GM18951 (cell line): ENCODE measurements around the gene FAM83C.
"Not testable (repeated sequence)": the region's sequence is repeated elsewhere in the genome, so short reads cannot be mapped to it uniquely, and the experiment has no call there.

Source experiments
- POLR2A ChIP-seq: IDR thresholded peaks from 4 replicates; pipeline ENCODE4 v1.6.1; 2011; ENCODE audit warnings: mild to moderate bottlenecking; ENCODE audit not compliant: insufficient read length, insufficient read depth; ENCODE audit errors: extremely low read depth
- in situ Hi-C: fragments of 300-500 bp; cut with MboI; formaldehyde crosslinking; loops from one replicate; pipeline ENCODE4 v1.12.0; 2022; ENCODE audit warnings: low sequenced_read_pairs, mixed read lengths, inconsistent platforms; ENCODE audit not compliant: unreplicated experiment

The FAM83C gene

GRCh38 chr20:35271073-35271882, 20.9 kb downstream of the FAM83C start:
- in situ Hi-C loops = no loop called here
- no peak for TF ChIP-seq POLR2A

DNA sequence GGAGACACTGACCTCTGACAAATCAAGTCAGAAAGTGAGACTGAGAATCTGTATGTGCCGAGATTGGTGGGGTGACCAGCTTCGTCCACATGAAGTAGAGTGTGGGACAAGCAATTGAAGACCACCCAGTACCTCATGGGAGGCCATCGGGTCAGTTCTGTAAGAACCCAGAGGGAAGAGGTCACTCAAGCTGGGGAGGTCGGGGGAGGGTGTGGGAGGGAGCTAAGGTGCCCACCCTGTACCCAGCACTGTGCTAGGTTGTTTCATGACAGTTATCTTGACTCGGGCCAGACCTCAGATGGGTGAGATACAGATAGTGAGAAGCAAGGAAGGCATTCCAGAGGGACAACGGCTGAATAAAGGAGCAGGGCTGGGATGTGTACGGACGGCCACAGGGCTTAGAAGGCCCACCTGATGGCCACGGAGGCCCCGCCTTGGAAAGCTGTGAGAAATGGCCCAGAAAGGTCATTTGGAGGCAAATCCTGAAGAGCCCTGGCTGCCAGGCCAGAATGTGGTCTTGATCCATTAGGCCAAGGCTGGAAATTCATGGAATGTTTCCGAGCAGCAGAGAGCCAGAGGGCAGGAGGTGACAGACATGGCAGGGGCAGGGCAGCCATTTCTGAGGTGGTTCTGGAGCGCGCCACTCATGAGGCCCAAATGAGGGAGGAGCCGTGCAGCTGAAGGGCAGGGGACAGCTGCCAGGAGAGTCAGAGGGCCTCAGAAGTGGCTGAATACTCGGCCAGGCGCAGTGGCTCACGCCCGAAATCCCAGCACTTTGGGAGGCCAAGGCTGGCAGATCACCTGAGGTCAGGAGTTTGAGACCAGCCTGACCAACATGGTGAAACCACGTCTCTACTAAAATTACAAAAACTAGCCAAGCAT, 22.0 kb downstream of the FAM83C start:
- TF ChIP-seq POLR2A = no peak
- in situ Hi-C loops = no loop called here

GRCh38 chr20:35269055-35269781, 23.0 kb downstream of the FAM83C start:
- in situ Hi-C loops = no loop called here
- TF ChIP-seq POLR2A = no peak

DNA sequence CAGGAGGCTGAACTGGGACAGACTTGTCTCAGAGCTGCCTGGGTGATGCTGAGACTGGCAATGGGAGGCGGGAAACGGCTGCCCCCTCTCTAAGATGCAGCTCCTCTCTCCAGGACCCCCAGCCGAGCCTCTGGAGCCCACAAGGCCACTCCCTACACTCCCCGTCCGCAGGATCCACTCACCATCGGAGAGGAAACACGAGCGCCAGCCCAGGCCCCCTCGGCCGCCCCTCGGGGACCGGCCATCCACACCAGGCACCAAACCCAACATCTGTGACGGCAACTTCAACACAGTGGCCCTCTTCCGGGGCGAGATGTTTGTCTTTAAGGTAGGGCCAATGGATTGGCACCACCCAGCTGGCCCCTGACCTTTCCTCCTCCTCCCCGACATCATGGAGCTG, 25.1 kb downstream of the FAM83C start:
- no peak for TF ChIP-seq POLR2A
- in situ Hi-C loops = no loop called here

DNA sequence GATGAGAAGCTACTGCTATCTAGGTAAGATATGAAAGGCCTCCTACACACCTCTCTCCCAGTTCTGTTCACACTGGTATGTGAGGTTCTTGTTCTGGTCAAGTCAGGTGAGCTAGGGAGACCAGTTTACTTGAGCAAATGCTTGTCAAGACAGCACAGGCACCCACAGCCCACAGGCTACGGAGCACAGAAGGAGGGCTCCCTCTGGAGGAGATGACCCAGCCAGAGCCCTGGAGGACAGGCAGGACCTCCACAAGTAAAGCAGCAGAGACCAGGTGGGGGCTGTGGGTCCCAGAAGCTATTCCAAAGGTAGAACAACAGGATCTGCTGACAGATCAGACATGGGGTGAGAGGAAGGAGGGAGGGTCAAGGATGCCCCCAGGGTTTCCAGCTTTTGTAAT, 27.5 kb downstream of the FAM83C start:
- in situ Hi-C loops = no loop called here
- TF ChIP-seq POLR2A = no peak

- TF ChIP-seq POLR2A = no peak
- in situ Hi-C loops = no loop called here
Measured at GRCh38 chr20:35263532-35264341, 28.5 kb downstream of the FAM83C start.

DNA sequence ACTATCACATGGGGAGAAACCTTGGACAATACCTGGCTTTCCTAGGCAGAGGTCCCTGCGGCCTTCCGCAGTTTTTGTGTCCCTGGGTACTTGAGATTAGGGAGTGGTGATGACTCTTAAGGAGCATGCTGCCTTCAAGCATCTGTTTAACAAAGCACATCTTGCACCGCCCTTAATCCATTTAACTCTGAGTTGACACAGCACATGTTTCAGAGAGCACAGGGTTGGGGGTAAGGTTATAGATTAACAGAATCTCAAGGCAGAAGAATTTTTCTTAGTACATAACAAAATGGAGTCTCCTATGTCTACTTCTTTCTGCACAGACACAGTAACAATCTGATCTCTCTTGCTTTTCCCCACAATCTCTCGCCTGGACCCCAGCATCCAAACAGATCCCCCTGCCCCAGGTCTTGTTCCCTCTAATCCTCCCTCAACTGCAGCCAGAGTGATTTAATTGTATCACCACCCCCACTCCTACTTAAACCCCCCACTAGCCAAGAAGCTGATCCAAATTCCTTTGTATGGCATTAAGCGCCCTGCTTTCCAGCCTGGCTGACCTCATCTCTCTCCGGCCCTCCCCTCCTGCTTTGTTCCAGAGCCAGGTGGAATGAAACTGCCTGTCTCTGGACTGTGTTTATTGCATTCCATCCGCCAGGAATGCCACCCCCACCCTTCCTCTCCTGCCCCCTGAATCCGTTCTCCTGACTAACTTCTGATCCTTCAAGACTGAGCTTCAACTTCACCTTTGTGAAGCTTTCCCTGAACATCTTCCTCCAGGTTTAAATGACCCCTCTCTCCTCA, 29.3 kb downstream of the FAM83C start:
- in situ Hi-C loops = not testable (repeated sequence)

- in situ Hi-C loops = not testable (repeated sequence)
Measured at GRCh38 chr20:35262321-35262720, 29.9 kb downstream of the FAM83C start.

GRCh38 chr20:35260426-35260825, 31.8 kb downstream of the FAM83C start:
- in situ Hi-C loops = no loop called here

DNA sequence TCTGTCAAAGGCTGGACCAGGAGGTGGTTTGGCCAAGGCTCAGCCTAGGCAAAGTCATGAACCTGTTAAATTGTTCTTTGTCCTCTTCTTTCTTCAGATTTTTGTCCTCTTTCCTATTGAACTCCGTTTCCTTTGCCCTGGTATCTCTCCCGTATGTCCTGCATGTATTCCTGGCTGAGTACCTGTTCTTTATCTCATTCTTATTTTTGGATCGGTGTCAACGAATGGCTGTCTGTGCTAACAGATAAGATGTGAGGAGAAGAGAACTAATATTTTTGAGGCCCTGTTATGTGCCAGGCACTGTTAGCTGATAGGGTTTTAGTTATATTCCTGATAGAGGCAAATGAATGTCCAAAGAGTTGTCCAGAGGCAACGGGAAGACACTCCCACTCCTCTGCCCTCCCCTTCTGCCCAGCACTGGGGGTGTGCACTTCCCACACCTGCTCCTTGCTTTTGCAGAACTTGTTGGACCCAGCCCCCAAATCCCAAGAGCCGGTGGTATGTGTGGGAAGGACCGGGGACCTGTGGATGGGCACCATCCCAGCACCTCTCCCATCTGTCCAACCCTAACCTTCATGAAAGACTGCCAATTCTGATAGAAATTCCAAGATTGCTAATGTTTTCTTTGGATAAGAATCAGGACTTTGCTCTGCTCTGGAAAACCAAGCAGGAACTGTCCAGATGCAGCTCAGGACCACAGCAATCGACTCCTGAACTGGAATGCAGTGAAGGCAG, 34.9 kb downstream of the FAM83C start:
- in situ Hi-C loops = no loop called here

More at GRCh38 chr20:35260426-35260825, 31.8 kb downstream of the FAM83C start:
- TF ChIP-seq POLR2A = no peak

DNA sequence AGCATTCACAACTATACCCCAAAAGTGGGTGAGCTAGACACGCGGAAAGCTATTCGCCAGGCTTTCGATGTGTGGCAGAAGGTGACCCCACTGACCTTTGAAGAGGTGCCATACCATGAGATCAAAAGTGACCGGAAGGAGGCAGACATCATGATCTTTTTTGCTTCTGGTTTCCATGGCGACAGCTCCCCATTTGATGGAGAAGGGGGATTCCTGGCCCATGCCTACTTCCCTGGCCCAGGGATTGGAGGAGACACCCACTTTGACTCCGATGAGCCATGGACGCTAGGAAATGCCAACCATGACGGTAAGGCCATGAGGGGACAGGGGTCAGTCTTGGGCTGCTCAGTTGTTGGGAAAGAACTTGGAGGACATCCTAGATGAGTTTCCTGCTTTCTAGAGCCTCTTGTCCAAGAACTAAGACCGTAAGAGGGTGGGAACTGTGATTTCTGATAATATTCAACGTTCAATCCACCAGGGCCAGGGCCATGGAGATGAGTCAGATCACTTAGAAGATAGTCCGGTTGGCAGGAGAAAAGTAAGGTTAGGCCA, 37.7 kb downstream of the FAM83C start:
- in situ Hi-C loops = no loop called here
- TF ChIP-seq POLR2A = no peak

More for the DNA sequence above, 34.9 kb downstream of the FAM83C start:
- TF ChIP-seq POLR2A = no peak

DNA sequence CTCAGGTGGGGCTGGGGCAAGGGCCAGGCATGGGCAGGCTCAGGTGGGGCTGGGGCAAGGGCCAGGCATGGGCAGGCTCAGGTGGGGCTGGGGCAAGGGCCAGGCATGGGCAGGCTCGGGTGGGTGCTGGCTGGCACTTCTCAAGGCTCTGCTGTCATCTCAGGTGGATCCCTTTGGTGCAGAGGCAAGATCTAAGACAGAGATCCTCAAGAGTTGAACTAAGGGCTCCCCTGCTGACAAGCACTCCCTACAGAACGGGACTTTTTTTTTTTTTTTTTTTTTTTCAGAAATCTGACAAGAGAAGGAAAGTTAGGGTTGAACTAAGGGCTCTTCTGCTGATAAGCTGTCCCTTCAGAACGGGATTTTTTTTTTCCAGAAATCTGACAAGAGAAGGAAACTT, 39.2 kb downstream of the FAM83C start:
- TF ChIP-seq POLR2A = no peak
- in situ Hi-C loops = no loop called here

DNA sequence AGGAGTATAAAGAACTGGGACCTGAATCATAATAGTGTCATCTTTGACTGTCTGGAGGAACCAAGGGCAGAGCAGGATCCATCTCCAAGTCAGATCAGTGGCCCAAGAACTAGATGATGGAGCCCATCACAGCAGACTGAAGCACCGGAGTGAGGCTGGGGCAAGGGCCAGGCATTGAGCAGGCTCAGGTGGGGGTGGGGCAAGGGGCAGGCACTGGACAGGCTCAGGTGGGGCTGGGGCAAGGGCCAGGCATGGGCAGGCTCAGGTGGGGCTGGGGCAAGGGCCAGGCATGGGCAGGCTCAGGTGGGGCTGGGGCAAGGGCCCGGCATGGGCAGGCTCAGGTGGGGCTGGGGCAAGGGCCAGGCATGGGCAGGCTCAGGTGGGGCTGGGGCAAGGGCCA, 39.6 kb downstream of the FAM83C start:
- in situ Hi-C loops = not testable (repeated sequence)
